ENCODE data around the gene MYBPH. TPM values are rescaled to one million over a fixed set of nuclear protein-coding genes. Genes with fewer than 3 reads are reported as not detected.

Gene MYBPH
- total and polyA plus RNA-seq, 2 of the 13 experiments (the other 11 are each of a cell fraction or from before 2014, with no cell fraction given), result not detected

GRCh38 chr1:203146042-203146369, 29.6 kb downstream of the MYBPH start:
- CTCF ChIA-PET (ENCODE audit: low intra/inter-chr PET ratio, low total read pairs), result no interaction called here

GRCh38 chr1:203145321-203146041, 30.1 kb downstream of the MYBPH start:
- Histone ChIP-seq H3K27me3 (ENCODE audit: control insufficient read depth in 1 of 2, insufficient read depth in 2 of 2, low read length in 2 of 2) (peaks cover 2 to 12% of the 10 kb centered on the region in 2 experiments; a peak in 4 of 5 replicates), H3K9me3 (ENCODE audit: low read length) (no peaks in the 10 kb centered on the region), H3K27ac (ENCODE audit: extremely low read length, insufficient read depth, low read length) (no peak overlapping the region), H3K36me3 (replicated peaks in 1 of 2; ENCODE audit: control insufficient read depth in 1 of 2, insufficient read depth in 2 of 2, low read length in 2 of 2) (no peaks in the 10 kb centered on the region), H3K4me1 (ENCODE audit: insufficient read depth, low read length) (0 out of 2 replicates have a peak, but pooled peaks cover 6% of the 10 kb centered on the region), H4K20me1 (ENCODE audit: insufficient read depth, low read length) (no peaks in the 10 kb centered on the region), H3K4me2 (ENCODE audit: low read depth, low read length) (no peak overlapping the region), H3K9ac (ENCODE audit: insufficient read depth, low read depth, low read length) (no peak overlapping the region), H3K79me2 (ENCODE audit: insufficient read depth, low read length) (no peaks in the 10 kb centered on the region), H3K4me3 (replicated peaks in 1 of 3; ENCODE audit: insufficient read depth in 1 of 3, low read depth in 2 of 3, low read length in 3 of 3) (no peak overlapping the region), H2AFZ (ENCODE audit: low read length) (no peak overlapping the region)
- no TSS peak for BruUV-seq (replicated peaks)
- FAIRE-seq (no peak), ATAC-seq (no peak), DNase-seq (ENCODE audit: low spot score) (no peak)
- in situ Hi-C loops (cut with HindIII; ENCODE audit: extremely low pct_ligation_motif_present, low pct_unique_long_range_greater_than_20kb), result no loop called here
- 39% methylated on average over 8 of the region's 13 CpGs for WGBS (ENCODE audit: low lambda C conversion rate)
- no peak for TF ChIP-seq ZNF784 (CRISPR knock-in tag; IDR thresholded peaks at IDR 0.05; ENCODE audit: borderline replicate concordance)
- no peak for TF ChIP-seq ZNF776 (CRISPR knock-in tag; IDR thresholded peaks at IDR 0.05)
- ChIA-PET CTCF (ENCODE audit: low intra/inter-chr PET ratio, low total read pairs) (no interaction called here), POLR2A (no interaction called here)
- intact Hi-C loops (cut with micrococcal nuclease; ENCODE audit: unreplicated experiment), result no loop called here

More at GRCh38 chr1:203146042-203146369, 29.6 kb downstream of the MYBPH start:
- Histone ChIP-seq H3K36me3 (replicated peaks in 1 of 2; ENCODE audit: control insufficient read depth in 1 of 2, insufficient read depth in 2 of 2, low read length in 2 of 2) (no peaks in the 10 kb centered on the region), H3K4me3 (replicated peaks in 1 of 3; ENCODE audit: insufficient read depth in 1 of 3, low read depth in 2 of 3, low read length in 3 of 3) (no peak overlapping the region), H3K9ac (ENCODE audit: insufficient read depth, low read depth, low read length) (no peak overlapping the region), H3K4me2 (ENCODE audit: low read depth, low read length) (no peak overlapping the region), H4K20me1 (ENCODE audit: insufficient read depth, low read length) (no peaks in the 10 kb centered on the region), H3K9me3 (ENCODE audit: low read length) (no peaks in the 10 kb centered on the region), H2AFZ (ENCODE audit: low read length) (no peak overlapping the region), H3K27me3 (ENCODE audit: control insufficient read depth in 1 of 2, insufficient read depth in 2 of 2, low read length in 2 of 2) (peaks cover 2 to 12% of the 10 kb centered on the region in 2 experiments; a peak in 4 of 5 replicates), H3K27ac (ENCODE audit: extremely low read length, insufficient read depth, low read length) (no peak overlapping the region), H3K4me1 (ENCODE audit: insufficient read depth, low read length) (0 out of 2 replicates have a peak, but pooled peaks cover 6% of the 10 kb centered on the region), H3K79me2 (ENCODE audit: insufficient read depth, low read length) (no peaks in the 10 kb centered on the region)
- ATAC-seq (no peak), FAIRE-seq (no peak), DNase-seq (ENCODE audit: low spot score) (no peak)
- BruUV-seq (replicated peaks), result no TSS peak
- 50% methylated on average over 1 of the region's 2 CpGs for WGBS (ENCODE audit: low lambda C conversion rate)
- no peak for TF ChIP-seq ZNF839 (CRISPR knock-in tag; IDR thresholded peaks at IDR 0.05; ENCODE audit: borderline replicate concordance)
- TF ChIP-seq ZNF530 (CRISPR knock-in tag; IDR thresholded peaks at IDR 0.05; ENCODE audit: low read depth), result no peak
- TF ChIP-seq PAWR (CRISPR knock-in tag; IDR thresholded peaks at IDR 0.05; ENCODE audit: borderline replicate concordance), result no peak
- POLR2A ChIA-PET, result no interaction called here
- intact Hi-C loops (cut with micrococcal nuclease; ENCODE audit: unreplicated experiment) (no loop called here), in situ Hi-C loops (cut with HindIII; ENCODE audit: extremely low pct_ligation_motif_present, low pct_unique_long_range_greater_than_20kb) (no loop called here)

Measured in HepG2 (cell line).